NCI-H748 (cell line): ENCODE measurements around the gene IL23R.

ENCODE experiments used
- DNase-seq: peaks from one replicate; lab custom pipeline; 2025; ENCODE audit not compliant: unreplicated experiment; lab: John Stamatoyannopoulos, UW

IL23R gene

GRCh38 chr1:67228791-67229190, 62.5 kb downstream of the IL23R start:
- no peak for DNase-seq

- no peak for DNase-seq
Measured at GRCh38 chr1:67230539-67230938, 64.3 kb downstream of the IL23R start.

- no peak for DNase-seq
Measured at GRCh38 chr1:67236277-67236676, 70.0 kb downstream of the IL23R start.

- no peak for DNase-seq
Measured at GRCh38 chr1:67239738-67240137, 73.5 kb downstream of the IL23R start.

- DNase-seq = no peak
Measured at GRCh38 chr1:67241200-67241746, 75.0 kb downstream of the IL23R start.

GRCh38 chr1:67242016-67242415, 75.8 kb downstream of the IL23R start:
- DNase-seq = no peak

- DNase-seq = peak; percentile 10
Measured at GRCh38 chr1:67250051-67250653, 83.9 kb downstream of the IL23R start.

- no peak for DNase-seq
Measured at GRCh38 chr1:67256291-67257172, 90.3 kb downstream of the IL23R start.

GRCh38 chr1:67257173-67257535, 90.9 kb downstream of the IL23R start:
- DNase-seq = no peak

GRCh38 chr1:67261680-67262079, 95.4 kb downstream of the IL23R start:
- no peak for DNase-seq

GRCh38 chr1:67262735-67263134, 96.5 kb downstream of the IL23R start:
- DNase-seq = no peak

GRCh38 chr1:67264152-67264551, 97.9 kb downstream of the IL23R start:
- DNase-seq = no peak

- DNase-seq = no peak
Measured at GRCh38 chr1:67264899-67265298, 98.6 kb downstream of the IL23R start.

- no peak for DNase-seq
Measured at GRCh38 chr1:67269061-67269460, 102.8 kb downstream of the IL23R start.

GRCh38 chr1:67270541-67270940, 104.3 kb downstream of the IL23R start:
- DNase-seq = no peak

- DNase-seq = no peak
Measured at GRCh38 chr1:67273591-67273990, 107.3 kb downstream of the IL23R start.

GRCh38 chr1:67274623-67275325, 108.5 kb downstream of the IL23R start:
- DNase-seq = no peak

- no peak for DNase-seq
Measured at GRCh38 chr1:67280696-67281095, 114.4 kb downstream of the IL23R start.

- no peak for DNase-seq
Measured at GRCh38 chr1:67281244-67281643, 115.0 kb downstream of the IL23R start.

GRCh38 chr1:67285780-67286488, 119.7 kb downstream of the IL23R start:
- no peak for DNase-seq

- DNase-seq = no peak
Measured at GRCh38 chr1:67290236-67290635, 124.0 kb downstream of the IL23R start.
